C4-2B (cell line): Measurements from ENCODE around the gene PLXDC2.

Source experiments
- H3K27ac ChIP-seq: fragments of 450-650 bp; 2 replicates; pipeline ENCODE4 v1.5.1; 2017
- ZFX ChIP-seq: fragments of 450-650 bp; IDR thresholded peaks from 2 replicates; pipeline ENCODE4 v1.6.1; 2017
- TF ChIP-seq, protein P1 (sequence below): fragments of 450-650 bp; conservative IDR thresholded peaks from 2 replicates; pipeline ENCODE4 v1.5.1; 2017; ENCODE audit warnings: mild to moderate bottlenecking

Gene PLXDC2

DNA sequence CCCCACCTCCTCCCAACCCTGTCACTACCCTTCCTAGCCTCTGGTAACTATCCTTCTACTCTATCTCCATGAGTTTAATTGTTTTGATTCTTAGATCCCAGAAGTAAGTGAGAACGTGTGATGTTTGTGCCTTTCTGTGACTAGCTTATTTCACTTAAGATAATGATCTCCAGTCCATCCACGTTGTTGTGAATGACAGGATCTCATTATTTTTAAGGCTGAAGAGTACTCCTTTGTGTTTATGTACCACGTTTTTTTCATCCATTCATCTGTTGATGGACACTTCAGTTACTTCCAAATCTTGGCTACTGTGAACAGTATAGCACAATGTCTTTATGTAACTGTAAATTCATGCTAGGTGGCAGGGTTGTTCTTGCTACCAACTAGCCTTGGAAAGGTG lies 461.6 kb downstream of the PLXDC2 start:
- TF ChIP-seq, protein P1, sequence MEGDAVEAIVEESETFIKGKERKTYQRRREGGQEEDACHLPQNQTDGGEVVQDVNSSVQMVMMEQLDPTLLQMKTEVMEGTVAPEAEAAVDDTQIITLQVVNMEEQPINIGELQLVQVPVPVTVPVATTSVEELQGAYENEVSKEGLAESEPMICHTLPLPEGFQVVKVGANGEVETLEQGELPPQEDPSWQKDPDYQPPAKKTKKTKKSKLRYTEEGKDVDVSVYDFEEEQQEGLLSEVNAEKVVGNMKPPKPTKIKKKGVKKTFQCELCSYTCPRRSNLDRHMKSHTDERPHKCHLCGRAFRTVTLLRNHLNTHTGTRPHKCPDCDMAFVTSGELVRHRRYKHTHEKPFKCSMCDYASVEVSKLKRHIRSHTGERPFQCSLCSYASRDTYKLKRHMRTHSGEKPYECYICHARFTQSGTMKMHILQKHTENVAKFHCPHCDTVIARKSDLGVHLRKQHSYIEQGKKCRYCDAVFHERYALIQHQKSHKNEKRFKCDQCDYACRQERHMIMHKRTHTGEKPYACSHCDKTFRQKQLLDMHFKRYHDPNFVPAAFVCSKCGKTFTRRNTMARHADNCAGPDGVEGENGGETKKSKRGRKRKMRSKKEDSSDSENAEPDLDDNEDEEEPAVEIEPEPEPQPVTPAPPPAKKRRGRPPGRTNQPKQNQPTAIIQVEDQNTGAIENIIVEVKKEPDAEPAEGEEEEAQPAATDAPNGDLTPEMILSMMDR = no peak
- no peak for TF ChIP-seq ZFX
- no peak overlapping the region for H3K27ac ChIP-seq

DNA sequence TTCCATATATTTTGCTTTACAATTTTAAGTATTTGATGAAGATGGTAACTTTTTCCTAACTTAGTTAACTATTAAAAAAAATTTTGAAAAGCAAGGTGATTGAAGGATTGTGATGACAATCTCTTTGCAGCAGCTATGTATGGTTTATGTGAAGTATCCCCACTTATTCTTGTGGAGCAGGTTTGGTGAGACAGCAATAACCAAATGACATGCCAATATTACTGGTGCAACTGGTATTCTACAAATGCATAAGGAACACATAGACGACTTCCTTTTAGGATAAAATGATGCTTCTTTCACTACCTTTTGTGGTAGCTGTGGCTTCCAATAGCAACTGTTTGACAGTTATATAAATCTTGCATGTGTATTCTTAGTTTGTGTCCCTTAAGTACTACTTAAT lies 465.3 kb downstream of the PLXDC2 start:
- TF ChIP-seq ZFX = no peak
- TF ChIP-seq, protein P1 = no peak
- H3K27ac ChIP-seq = no peak overlapping the region

DNA sequence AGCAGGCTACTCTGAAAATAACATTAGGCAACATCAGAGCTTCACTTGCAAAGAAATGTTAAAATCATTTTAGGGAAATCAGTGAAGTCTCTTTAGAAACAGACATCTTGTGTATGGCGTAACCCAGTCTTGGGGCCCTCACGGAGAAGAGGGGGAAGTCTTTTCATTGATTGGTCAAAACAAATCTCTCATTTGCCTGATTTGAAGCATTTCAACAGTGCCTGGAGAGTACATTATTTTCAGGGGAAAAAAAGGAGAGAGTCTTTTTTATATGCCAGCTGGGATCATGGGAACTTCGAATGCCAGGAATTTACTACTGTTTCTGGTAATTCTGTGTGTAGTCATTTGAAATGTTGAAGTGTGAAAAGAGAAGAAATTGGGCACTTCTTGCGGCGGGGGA lies 471.4 kb downstream of the PLXDC2 start:
- TF ChIP-seq, protein P1 = no peak
- no peak for TF ChIP-seq ZFX
- no peak overlapping the region for H3K27ac ChIP-seq

DNA sequence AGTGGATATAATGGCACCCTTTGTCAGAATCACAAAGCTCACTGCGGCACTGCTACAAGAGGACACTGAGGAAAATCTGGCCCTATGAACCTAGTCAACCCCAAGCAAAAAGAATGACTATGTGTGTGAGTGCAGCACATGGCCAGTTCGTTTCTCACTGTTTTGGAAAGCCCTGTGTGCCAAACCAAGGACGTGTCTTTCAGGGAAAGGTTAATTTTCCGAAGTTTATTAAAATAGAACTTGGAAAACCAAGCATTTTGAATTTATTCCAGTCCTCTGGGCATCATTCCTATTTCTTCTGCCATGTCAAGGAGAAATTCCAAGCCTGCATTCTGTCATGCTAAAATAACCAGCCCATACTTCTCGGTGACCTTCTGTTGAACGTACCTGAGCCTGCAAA lies 471.8 kb downstream of the PLXDC2 start:
- TF ChIP-seq ZFX = no peak
- TF ChIP-seq, protein P1 = no peak
- H3K27ac ChIP-seq = no peak overlapping the region

DNA sequence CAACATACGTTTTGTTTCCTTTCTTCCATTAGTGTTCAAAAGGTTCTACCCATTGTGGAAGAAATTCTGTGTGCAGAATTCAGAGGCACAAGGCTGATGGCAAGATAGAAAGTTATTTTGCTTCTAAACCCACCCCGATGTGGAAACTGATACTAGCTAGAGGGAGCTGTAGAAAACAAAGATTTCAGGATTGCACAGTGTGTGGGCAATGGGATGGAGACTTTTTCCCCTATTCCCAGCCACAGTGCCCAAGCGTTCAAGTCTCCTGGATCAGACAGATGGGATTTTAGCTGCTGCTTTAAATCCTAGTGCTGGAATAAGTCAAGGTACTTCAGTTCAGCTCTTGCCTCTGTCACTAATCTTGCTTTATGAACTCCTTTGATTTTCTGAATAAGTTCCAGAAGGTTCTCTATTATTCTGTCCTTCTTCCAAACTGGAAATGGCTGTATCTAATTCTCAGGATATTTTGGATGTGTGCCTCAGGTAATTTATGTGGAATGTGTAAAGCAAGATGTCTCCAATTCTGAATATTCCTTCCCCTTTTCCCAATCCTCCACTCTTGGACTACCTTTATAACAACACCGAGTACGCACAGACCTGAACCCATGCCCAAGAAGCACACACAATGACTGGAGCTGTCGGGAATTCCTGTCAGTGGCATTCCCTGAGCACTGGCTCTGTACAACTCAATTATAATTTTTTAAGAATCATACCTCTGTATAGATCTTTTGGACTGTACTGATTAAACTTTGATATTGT lies 473.0 kb downstream of the PLXDC2 start:
- H3K27ac ChIP-seq = no peak overlapping the region
- TF ChIP-seq ZFX = no peak
- TF ChIP-seq, protein P1 = no peak

DNA sequence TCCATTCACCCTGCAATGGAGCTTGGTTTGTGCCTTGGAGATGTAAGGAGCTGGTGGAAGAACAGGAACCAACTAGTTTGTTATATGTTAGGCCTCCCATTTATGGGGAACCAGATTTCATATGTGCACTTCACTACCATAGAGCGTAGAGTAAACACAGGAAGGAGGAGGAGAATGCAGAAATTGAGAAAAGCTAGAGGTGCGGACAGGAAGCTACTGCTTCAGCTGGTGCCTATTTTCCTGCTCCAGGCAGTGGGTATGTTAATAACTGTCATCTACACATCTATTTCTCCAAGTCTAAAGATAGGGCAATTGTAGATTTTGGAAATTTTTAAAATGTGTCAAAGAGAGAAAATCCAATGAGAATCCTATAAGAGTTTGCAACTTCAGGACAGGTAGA lies 482.2 kb downstream of the PLXDC2 start:
- no peak for TF ChIP-seq ZFX
- TF ChIP-seq, protein P1 = no peak
- no peak overlapping the region for H3K27ac ChIP-seq

DNA sequence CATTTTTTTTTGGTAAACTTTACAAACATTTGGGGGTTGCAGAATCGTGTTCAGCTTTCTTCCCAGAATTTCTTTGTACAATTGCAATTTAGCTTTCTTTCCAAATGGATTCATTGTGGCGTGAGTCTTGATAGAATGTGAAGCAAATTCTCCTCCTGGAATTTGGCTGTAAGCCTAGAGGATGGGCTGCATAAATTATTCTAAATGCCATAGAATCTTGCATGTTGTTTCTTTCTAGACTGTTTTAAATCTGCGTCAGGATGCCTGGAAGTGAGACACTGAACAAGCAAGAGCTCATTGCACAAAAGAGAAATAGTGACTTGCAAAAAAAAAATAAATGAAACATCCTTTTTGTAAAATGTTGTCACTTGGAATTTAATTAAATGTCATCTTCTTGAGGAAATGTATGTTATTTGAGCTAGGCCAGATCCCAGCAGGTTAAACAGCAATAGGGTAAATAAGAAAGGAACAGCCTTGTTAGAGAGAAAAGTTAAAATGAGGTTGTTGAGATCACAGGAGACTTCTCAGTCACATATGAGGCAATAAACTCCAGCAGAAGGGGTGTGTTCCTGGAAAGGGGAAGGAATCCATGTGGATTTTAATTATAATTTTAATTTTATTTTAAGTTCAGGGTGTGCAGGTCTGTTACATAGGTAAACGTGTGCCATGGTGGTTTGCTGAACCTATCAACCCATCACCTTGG lies 483.0 kb downstream of the PLXDC2 start:
- no peak overlapping the region for H3K27ac ChIP-seq
- TF ChIP-seq, protein P1 = no peak
- no peak for TF ChIP-seq ZFX
